ENCODE measurements around the gene SCN11A. TPM values are rescaled to one million over a fixed set of nuclear protein-coding genes. Genes with fewer than 3 reads are reported as not detected.
A peak's percentile ranks its signal among the peaks of the same experiment; 100 is the strongest.

SCN11A gene
- total RNA-seq, 1 donor from 2014 or later: not detected

GRCh38 chr3:39013921-39014509, 37.7 kb downstream of the SCN11A start:
- no peaks in the 10 kb centered on the region for H3K36me3 ChIP-seq (ENCODE audit: control insufficient read depth, insufficient read depth, low read length)
- TF ChIP-seq CTCF (IDR thresholded peaks at IDR 0.05; ENCODE audit: insufficient read depth, low read length, severe bottlenecking): no peak
- H3K4me3 ChIP-seq (ENCODE audit: low read depth, low read length): no peak overlapping the region
- DNase-seq (ENCODE audit: low read depth): peak; percentile 37
- no peaks in the 10 kb centered on the region for H3K27me3 ChIP-seq (ENCODE audit: control insufficient read depth, insufficient read depth, low read length)
- peak; percentile 83 for FAIRE-seq

DNA sequence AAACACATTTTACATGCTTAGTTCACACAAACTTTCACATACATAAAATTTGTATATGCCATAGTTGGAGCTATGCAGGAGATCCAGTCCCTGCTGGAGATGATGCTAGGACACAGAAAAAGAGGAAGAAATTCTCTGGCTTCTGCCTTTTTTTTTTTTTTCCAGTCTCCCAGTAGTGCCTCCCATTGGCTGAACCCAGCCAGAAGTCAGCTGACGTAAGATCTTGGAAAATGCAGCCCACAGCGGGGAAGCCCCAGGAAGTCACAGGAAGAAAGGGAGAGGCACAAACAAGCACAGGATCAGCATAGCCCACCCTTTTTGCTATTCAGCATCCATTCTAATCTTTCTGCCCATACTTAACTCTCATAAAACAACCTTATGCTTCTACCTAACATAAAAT, 38.5 kb downstream of the SCN11A start:
- no peaks in the 10 kb centered on the region for H3K27me3 ChIP-seq (ENCODE audit: control insufficient read depth, insufficient read depth, low read length)
- no peak for FAIRE-seq
- H3K36me3 ChIP-seq (ENCODE audit: control insufficient read depth, insufficient read depth, low read length): no peaks in the 10 kb centered on the region
- no peak for TF ChIP-seq CTCF (IDR thresholded peaks at IDR 0.05; ENCODE audit: insufficient read depth, low read length, severe bottlenecking)
- no peak for DNase-seq (ENCODE audit: low read depth)
- no peak overlapping the region for H3K4me3 ChIP-seq (ENCODE audit: low read depth, low read length)

GRCh38 chr3:39011191-39011736, 40.5 kb downstream of the SCN11A start:
- DNase-seq (ENCODE audit: low read depth) (no peak), FAIRE-seq (no peak)
- H3K4me3 ChIP-seq (ENCODE audit: low read depth, low read length): no peak overlapping the region
- no peak for TF ChIP-seq CTCF (IDR thresholded peaks at IDR 0.05; ENCODE audit: insufficient read depth, low read length, severe bottlenecking)
- H3K36me3 ChIP-seq (ENCODE audit: control insufficient read depth, insufficient read depth, low read length): no peaks in the 10 kb centered on the region
- no peaks in the 10 kb centered on the region for H3K27me3 ChIP-seq (ENCODE audit: control insufficient read depth, insufficient read depth, low read length)

DNA sequence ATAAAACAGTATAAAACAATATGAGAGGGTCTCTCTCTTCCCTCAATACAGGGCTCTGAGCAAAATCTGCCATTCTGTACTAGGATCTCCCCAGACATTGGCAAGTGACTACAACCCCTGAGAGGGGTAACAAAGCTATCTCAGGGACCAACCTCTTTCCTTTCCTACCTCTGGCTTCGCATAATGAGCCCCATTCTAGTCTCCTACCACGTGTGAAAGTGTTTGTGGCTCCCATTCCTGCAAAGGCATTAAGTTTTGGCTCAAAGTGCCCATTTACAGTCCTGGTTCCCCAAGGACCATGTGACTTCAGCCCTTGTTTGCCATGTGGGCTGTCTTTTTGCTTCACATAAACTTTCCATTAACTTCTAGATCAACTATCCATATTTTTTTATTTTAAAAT, 46.4 kb downstream of the SCN11A start:
- Histone ChIP-seq H3K36me3 (ENCODE audit: control insufficient read depth, insufficient read depth, low read length) (no peaks in the 10 kb centered on the region), H3K4me3 (ENCODE audit: low read depth, low read length) (no peak overlapping the region), H3K27me3 (ENCODE audit: control insufficient read depth, insufficient read depth, low read length) (no peaks in the 10 kb centered on the region)
- no peak for FAIRE-seq
- no peak for TF ChIP-seq CTCF (IDR thresholded peaks at IDR 0.05; ENCODE audit: insufficient read depth, low read length, severe bottlenecking)
- no peak for DNase-seq (ENCODE audit: low read depth)

Other genes with a start within 250 kb of the SCN11A start
- not detected in 2 replicates for gene SCN10A, start 235.7 kb downstream of the SCN11A start, total RNA-seq
- gene WDR48, start 72 bp upstream of the SCN11A start, total RNA-seq: 20.0 and 21.1 TPM in 2 replicates
- gene GORASP1, start 55.7 kb upstream of the SCN11A start, total RNA-seq: 17.9 and 24.6 TPM in 2 replicates
- 1.1 and 1.8 TPM in 2 replicates for gene TTC21A, start 55.7 kb upstream of the SCN11A start, total RNA-seq
- 5.0 and 7.0 TPM in 2 replicates for gene CSRNP1, start 101.6 kb upstream of the SCN11A start, total RNA-seq
- gene XIRP1, start 140.7 kb upstream of the SCN11A start, total RNA-seq: not detected in 2 replicates
- not detected in 2 replicates for gene CX3CR1, start 228.1 kb upstream of the SCN11A start, total RNA-seq

Data from bronchial epithelial cell (primary cell).